ENCODE results near the gene BMX. TPM values are rescaled to one million over a fixed set of nuclear protein-coding genes. Genes with fewer than 3 reads are reported as not detected.

Gene BMX
- total RNA-seq, 1 experiment from 2014 or later, result not detected

DNA sequence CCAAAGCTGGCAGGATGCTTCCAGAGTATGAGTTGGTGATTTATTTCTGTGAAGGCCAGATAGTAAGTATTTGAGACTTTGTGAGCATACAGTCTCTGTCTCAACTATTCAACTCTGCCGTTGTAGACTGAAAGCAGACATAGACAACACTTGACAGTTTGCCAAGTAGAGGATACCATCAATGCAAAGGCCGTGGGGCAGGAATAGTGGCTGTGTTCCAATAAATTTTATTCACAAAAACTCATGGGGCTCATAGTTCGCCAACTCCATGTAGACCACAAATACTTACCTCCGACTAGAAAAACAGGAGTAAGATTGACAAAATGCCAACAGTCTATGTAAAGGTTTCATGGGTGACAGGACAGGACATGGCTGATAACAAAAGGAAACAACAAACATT lies 3.8 kb upstream of the BMX start:
- Mint-ChIP-seq H3K9me3 (ENCODE audit: low read depth, unreplicated experiment) (no peaks in the 10 kb centered on the region), H3K4me3 (ENCODE audit: low read depth, unreplicated experiment) (no peak overlapping the region), H3K27me3 (ENCODE audit: unreplicated experiment) (no peaks in the 10 kb centered on the region), H3K4me1 (ENCODE audit: low read depth, unreplicated experiment) (peaks cover 23% of the 10 kb centered on the region), H3K36me3 (ENCODE audit: insufficient read depth, unreplicated experiment) (peaks cover 9% of the 10 kb centered on the region), H3K27ac (ENCODE audit: unreplicated experiment) (no peak overlapping the region)
- CTCF ChIA-PET, result no interaction called here
- intact Hi-C loops (cut with micrococcal nuclease; ENCODE audit: unreplicated experiment), result loop anchor here (10.0 kb wide), 1 partner anchor 168 kb away; the partner anchor contains the start of gene CLTRN
- DNase-seq, result no peak
- TF ChIP-seq, protein P1, sequence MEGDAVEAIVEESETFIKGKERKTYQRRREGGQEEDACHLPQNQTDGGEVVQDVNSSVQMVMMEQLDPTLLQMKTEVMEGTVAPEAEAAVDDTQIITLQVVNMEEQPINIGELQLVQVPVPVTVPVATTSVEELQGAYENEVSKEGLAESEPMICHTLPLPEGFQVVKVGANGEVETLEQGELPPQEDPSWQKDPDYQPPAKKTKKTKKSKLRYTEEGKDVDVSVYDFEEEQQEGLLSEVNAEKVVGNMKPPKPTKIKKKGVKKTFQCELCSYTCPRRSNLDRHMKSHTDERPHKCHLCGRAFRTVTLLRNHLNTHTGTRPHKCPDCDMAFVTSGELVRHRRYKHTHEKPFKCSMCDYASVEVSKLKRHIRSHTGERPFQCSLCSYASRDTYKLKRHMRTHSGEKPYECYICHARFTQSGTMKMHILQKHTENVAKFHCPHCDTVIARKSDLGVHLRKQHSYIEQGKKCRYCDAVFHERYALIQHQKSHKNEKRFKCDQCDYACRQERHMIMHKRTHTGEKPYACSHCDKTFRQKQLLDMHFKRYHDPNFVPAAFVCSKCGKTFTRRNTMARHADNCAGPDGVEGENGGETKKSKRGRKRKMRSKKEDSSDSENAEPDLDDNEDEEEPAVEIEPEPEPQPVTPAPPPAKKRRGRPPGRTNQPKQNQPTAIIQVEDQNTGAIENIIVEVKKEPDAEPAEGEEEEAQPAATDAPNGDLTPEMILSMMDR (IDR thresholded peaks at IDR 0.05; ENCODE audit: unreplicated experiment), result no peak
- BruUV-seq (replicated peaks), result no TSS peak

DNA sequence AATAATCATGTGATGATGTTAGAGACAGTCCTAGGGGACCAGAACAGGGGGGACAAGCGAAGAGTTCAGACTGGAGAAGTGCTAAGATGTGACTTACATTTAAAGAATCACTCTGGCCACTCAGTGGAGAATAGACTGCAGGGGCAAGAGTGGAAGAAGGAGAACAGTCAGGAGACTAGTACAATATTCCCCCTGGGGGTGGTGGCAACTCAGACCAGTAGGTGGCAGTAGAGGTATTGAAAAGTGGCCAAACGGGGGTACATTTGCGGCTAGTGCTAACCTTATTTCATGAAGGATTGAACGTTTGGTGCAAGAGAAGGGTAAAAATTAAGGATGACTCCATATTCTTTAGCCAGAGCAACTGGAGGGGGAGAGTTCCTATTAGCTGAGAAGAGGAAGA lies 2.7 kb upstream of the BMX start:
- Mint-ChIP-seq H3K36me3 (ENCODE audit: insufficient read depth, unreplicated experiment) (peaks cover 7% of the 10 kb centered on the region), H3K4me3 (ENCODE audit: low read depth, unreplicated experiment) (no peak overlapping the region), H3K4me1 (ENCODE audit: low read depth, unreplicated experiment) (peaks cover 23% of the 10 kb centered on the region), H3K9me3 (ENCODE audit: low read depth, unreplicated experiment) (no peaks in the 10 kb centered on the region), H3K27ac (ENCODE audit: unreplicated experiment) (no peak overlapping the region), H3K27me3 (ENCODE audit: unreplicated experiment) (no peaks in the 10 kb centered on the region)
- BruUV-seq (replicated peaks), result no TSS peak
- TF ChIP-seq, protein P1 (IDR thresholded peaks at IDR 0.05; ENCODE audit: unreplicated experiment), result peak; percentile 23
- CTCF ChIA-PET, result interaction anchor here (0.7 to 1.8 kb wide), 2 partner anchors 67 to 173 kb away, joined by 5 to 11 read pairs; no protein-coding TSS in a partner anchor
- intact Hi-C loops (cut with micrococcal nuclease; ENCODE audit: unreplicated experiment), result loop anchor here (1.0 to 10.0 kb wide), 2 partner anchors 67 to 167 kb away; partner anchors contain the start of gene CLTRN
- peak; percentile 76 for DNase-seq

DNA sequence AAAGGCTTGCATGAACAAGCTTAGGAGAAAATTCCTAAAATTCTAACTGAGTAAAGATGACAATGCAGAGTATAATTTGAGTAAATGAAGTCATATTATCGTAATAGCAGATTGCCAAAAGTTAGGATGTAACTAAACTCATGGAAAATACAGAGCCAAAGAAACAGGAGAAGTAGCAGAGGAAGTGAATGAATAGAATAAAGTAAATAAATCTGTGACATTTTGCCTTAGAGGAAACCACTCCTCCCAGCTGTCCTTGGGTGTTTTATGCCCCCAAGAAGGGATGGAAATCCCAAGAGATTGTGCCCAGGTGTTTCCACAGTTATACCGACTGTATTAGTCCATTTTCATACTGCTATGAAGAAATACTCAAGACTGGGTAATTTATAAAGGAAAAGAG lies 1.9 kb upstream of the BMX start:
- no TSS peak for BruUV-seq (replicated peaks)
- Mint-ChIP-seq H3K27ac (ENCODE audit: unreplicated experiment) (no peak overlapping the region), H3K36me3 (ENCODE audit: insufficient read depth, unreplicated experiment) (no peaks in the 10 kb centered on the region), H3K27me3 (ENCODE audit: unreplicated experiment) (no peaks in the 10 kb centered on the region), H3K9me3 (ENCODE audit: low read depth, unreplicated experiment) (no peaks in the 10 kb centered on the region), H3K4me1 (ENCODE audit: low read depth, unreplicated experiment) (peaks cover 16% of the 10 kb centered on the region), H3K4me3 (ENCODE audit: low read depth, unreplicated experiment) (no peak overlapping the region)
- TF ChIP-seq, protein P1 (IDR thresholded peaks at IDR 0.05; ENCODE audit: unreplicated experiment), result no peak
- intact Hi-C loops (cut with micrococcal nuclease; ENCODE audit: unreplicated experiment), result loop anchor here (1.0 to 10.0 kb wide), 2 partner anchors 67 to 166 kb away; partner anchors contain the start of gene CLTRN
- no peak for DNase-seq
- CTCF ChIA-PET, result interaction anchor here (0.7 to 1.8 kb wide), 2 partner anchors 66 to 185 kb away, joined by 6 to 11 read pairs; no protein-coding TSS in a partner anchor

DNA sequence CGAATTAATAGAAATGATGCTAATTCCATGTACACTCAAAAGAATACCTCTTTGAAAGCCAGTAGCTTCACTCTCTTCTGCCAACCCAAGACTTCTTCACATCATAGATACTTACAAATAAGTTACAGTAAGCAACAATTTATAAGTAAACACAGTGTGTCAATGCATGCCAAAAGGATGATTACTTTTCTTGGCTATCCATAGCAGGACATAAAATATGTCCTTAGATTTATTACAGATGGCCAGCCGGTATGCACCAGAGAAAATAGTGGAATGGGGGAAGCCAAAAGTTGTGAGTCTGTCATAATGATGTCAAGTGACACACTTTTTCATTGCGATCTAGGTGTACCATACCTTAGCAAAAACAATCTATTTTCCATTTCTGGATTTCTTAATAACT lies 631 bp upstream of the BMX start:
- DNase-seq, result no peak
- Mint-ChIP-seq H3K9me3 (ENCODE audit: low read depth, unreplicated experiment) (no peaks in the 10 kb centered on the region), H3K27ac (ENCODE audit: unreplicated experiment) (no peak overlapping the region), H3K4me1 (ENCODE audit: low read depth, unreplicated experiment) (peaks cover 17% of the 10 kb centered on the region), H3K4me3 (ENCODE audit: low read depth, unreplicated experiment) (no peak overlapping the region), H3K36me3 (ENCODE audit: insufficient read depth, unreplicated experiment) (no peaks in the 10 kb centered on the region), H3K27me3 (ENCODE audit: unreplicated experiment) (no peaks in the 10 kb centered on the region)
- CTCF ChIA-PET, result interaction anchor here (1.5 kb wide), 1 partner anchor 65 kb away, joined by 3 read pairs; no protein-coding TSS in a partner anchor
- TF ChIP-seq, protein P1 (IDR thresholded peaks at IDR 0.05; ENCODE audit: unreplicated experiment), result no peak
- intact Hi-C loops (cut with micrococcal nuclease; ENCODE audit: unreplicated experiment), result loop anchor here (10.0 kb wide), 1 partner anchor 165 kb away; the partner anchor contains the start of gene CLTRN
- no TSS peak for BruUV-seq (replicated peaks)

All from Calu3 (cell line).